Cerebellar nuclear complex (tissue), 1 donor: ENCODE measurements around the gene MROH8.

Experiments used
- DNase-seq, 2 experiments: peaks; one replicate each; lab custom pipeline; 2025; lab: John Stamatoyannopoulos, UW

The MROH8 gene

DNA sequence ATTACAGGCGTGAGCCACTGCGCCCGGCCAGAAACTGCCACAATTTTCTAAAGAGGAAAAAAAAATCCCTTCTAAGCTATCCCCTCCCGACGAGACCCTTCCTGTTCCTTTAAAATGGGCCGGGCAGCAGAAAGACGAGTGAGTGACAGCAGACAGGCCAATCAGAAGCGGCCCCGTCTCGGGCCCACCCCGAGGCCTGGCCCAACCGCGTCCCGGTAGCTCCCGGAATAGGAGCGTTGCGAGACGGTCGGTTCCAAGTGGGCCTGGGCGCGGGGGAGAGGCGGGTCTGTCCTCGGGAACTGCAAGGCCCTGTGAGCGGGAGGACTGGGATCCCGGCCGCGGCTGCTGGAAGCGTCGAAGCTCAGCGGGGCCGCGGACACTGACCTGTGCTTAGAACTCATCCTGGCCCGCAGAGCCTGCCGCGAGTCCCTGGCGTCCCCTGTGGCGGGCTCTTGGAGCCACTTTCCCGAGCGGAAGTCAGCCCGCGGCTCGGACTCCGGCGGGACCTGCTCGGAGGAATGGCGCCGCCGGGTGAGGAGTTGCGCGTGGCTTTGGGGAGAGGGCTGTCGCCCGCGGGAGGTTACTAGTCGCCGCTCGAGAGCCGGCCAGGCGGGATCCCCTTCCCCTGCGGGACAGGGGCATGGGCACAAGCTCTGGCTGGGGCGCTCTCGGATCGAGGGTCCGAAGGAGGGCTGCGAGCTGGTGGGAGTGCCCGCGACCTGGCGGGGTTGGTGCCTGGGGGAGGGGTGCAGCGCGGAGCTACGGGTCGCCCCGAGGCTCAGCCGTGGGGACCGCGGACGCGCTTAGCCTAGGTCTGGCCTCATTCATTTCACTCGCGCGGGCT, at the start of gene MROH8, which contains the start of gene RPN2:
TSS of gene MROH8 (minus strand) at position 710 of the 844 bp plus-strand sequence.
TSS of gene RPN2 (plus strand) at position 492 of the 844 bp plus-strand sequence. CDS start at position 519, 27 bp downstream.
- peak; percentile 79 to 93 for DNase-seq

GRCh38 chr20:37228656-37229055, 49.3 kb upstream of the MROH8 start:
- DNase-seq = no peak

DNA sequence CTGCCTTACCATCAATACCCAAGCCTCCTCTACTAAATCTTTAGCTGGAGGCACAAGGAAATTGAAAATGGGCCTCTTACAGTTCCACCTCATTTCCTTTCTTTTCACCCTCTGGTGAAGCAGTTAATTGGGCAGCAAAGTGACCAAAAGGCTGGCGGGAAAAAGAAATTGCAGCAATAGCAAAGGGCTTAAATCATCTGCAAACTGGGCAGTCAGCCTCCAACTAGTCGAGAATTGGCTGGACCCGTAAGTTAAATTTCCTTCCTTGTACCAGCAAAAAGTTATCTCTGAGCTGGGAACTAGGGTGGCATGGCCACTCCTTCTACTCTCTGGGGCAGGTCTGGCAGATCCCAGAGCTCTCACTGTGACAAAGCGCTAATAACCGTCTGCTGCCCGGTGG, 48.7 kb upstream of the MROH8 start:
- no peak for DNase-seq

DNA sequence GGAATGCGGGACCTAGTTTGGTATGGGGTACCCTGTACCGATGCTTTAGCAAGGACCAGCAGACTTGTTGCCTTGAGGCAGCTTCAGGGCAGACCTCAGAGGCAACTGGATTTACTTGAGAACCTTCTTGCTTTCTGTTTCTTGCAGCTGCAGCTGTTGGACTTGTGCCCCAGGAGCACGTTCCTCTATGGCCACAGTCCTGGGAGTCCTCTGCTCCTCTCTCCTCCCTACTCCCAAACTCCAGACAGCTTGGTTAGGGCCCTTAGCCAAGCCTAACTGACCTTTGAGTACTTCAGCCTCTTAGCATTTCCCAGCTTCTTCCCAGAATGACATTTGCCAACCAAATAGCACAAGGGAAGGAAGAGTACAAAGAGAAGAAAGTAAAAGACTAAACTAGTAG, 47.5 kb upstream of the MROH8 start:
- no peak for DNase-seq

- DNase-seq = no peak
Observed at GRCh38 chr20:37225146-37225545, 45.8 kb upstream of the MROH8 start.

DNA sequence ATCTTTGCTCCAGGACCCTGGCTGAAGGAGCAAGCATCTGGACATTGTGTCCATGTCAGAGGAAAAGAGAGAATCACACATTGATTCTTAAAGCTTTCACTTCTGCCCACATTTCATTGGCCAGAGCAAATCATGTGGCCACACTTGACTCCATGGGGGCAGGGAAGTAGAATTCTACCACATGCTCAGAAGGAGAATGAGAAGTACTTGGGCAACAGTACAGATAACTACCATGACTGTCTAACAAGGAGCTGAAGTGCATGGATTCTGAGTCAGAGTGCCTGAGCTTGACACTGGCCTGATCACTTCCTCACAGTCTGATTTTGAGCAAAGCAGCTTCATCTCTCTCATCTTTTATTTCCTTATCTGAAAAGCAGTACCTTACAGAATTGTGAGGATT, 43.7 kb upstream of the MROH8 start:
- no peak for DNase-seq

GRCh38 chr20:37222086-37222485, 42.7 kb upstream of the MROH8 start:
- DNase-seq = no peak

GRCh38 chr20:37220731-37221130, 41.4 kb upstream of the MROH8 start:
- no peak for DNase-seq

GRCh38 chr20:37219751-37220668, 40.7 kb upstream of the MROH8 start:
- DNase-seq = no peak

GRCh38 chr20:37218976-37219375, 39.6 kb upstream of the MROH8 start:
- DNase-seq = no peak

- DNase-seq = no peak
Observed at GRCh38 chr20:37218441-37218840, 39.1 kb upstream of the MROH8 start.

GRCh38 chr20:37209661-37210314, 30.4 kb upstream of the MROH8 start:
- DNase-seq = no peak

DNA sequence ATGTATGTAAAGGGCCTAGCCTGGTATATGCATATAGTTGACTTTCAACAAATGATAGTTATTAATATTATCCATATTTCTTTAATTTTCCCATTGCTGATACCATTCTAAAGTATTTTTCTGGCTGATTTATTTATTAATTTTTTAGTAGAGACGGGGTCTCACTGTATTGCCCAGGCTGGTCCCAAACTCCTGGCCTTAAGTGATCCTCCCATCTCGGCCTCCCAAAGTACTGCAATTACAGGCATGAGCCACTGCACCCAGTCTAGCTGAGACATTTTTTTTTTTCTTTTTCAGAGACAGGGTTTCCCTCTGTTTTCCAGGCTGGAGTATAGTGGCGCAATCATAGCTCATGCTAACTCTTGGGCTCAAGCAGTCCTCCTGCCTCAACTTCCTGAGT, 29.8 kb upstream of the MROH8 start:
- DNase-seq = no peak

- DNase-seq = no peak
Observed at GRCh38 chr20:37207171-37207570, 27.8 kb upstream of the MROH8 start.

DNA sequence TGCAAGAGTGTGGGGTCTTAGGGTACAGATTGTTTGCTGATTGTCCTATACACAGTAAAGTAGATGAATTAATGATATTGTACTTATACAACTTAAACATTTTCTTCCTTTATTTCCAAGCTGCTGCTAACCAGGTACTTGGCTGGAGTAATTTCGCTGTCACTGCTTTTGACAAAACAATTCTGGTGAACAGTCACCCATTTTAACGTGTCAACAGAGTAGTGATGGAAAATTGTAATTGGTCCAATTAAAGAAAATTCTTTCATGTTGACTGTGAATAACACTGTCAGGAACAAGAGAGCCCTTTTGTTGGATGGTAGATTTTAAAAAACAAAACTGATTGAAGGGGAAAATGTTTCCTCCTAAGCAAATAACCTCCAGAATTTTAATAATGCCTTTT, 26.4 kb upstream of the MROH8 start:
- no peak for DNase-seq

DNA sequence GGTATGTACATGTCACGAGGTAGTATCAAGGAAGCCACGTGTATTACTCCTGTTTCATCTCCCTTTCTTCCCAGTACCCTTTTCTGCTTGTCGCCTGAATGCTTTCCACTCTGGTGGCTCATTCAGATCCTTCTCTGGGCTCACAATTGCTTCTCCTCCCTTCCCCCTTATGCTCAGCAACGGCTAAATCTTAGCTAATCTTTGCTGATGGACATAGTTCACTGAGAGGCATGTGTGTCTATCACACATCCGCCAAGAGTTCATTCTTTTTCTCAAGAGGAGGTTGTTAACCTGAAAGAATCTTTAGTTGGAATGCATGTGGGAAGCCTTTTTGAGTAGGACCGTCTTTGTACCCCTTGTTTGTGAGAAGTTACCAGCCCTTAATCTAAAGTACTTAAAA, 25.8 kb upstream of the MROH8 start:
- DNase-seq = no peak

- no peak for DNase-seq
Observed at GRCh38 chr20:37204056-37204455, 24.7 kb upstream of the MROH8 start.

- DNase-seq = no peak
Observed at GRCh38 chr20:37202267-37202943, 23.1 kb upstream of the MROH8 start.

- no peak for DNase-seq
Observed at GRCh38 chr20:37201827-37202162, 22.4 kb upstream of the MROH8 start.

GRCh38 chr20:37200926-37201826, 21.8 kb upstream of the MROH8 start:
- DNase-seq = no peak

GRCh38 chr20:37200376-37200775, 21.0 kb upstream of the MROH8 start:
- no peak for DNase-seq
